Measurements from ENCODE around the gene KRT33B.

DNA sequence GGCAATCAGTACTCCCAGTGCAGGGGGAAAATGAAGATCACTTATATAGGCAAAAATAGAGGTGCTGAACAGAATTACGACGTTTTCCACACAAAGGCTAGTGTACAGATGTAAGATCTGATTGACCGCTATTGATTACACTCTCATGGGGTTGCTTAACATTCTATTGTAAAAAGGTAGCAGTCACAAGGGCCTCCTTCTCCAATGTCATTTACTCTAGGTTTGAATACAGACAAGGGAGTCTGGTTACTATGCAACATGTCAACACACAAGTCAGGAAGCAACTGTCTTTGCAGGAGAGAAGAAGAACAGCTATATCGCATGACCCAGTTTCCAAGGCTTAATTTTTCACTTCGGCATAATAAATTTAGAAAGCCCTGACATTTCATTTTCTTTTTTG lies 46.9 kb upstream of the KRT33B start:
- TF ChIP-seq REST (IDR thresholded peaks at IDR 0.05; ENCODE audit: insufficient replicate concordance, low read depth), result no peak
- TF ChIP-seq CTCF (IDR thresholded peaks at IDR 0.05; ENCODE audit: insufficient read depth, low read length), result no peak
- TF ChIP-seq POLR2AphosphoS5 (IDR thresholded peaks at IDR 0.05; ENCODE audit: low read depth), result no peak
- no peak for TF ChIP-seq SPI1 (IDR thresholded peaks at IDR 0.05; ENCODE audit: borderline replicate concordance, low read depth)
- TF ChIP-seq GABPA (IDR thresholded peaks at IDR 0.05; ENCODE audit: low read depth), result no peak
